K562 (cell line): ENCODE results near the gene ZNF213. TPM values are rescaled to one million over a fixed set of nuclear protein-coding genes. Genes with fewer than 3 reads are reported as not detected.

Source experiments
- BCL6 ChIP-seq: fragments of 250-450 bp; sonication (Bioruptor Pico); IDR thresholded peaks from 2 replicates; pipeline ENCODE4 v1.4.0; 2020
- BCLAF1 ChIP-seq, 2 experiments: fragments of 450-650 bp in 1 of 2; IDR thresholded peaks; 2 replicates each; pipeline ENCODE4 v1.6.1; 2011 to 2017; ENCODE audit warnings: low read depth in 2 of 2, antibody characterized with exemption in 1 of 2, borderline replicate concordance in 1 of 2, low read length in 1 of 2, mild to moderate bottlenecking in 1 of 2, mixed read lengths in 1 of 2; ENCODE audit not compliant: control insufficient read depth in 1 of 2
- CAMTA2 ChIP-seq: fragments of 250-450 bp; sonication (Bioruptor Pico); conservative IDR thresholded peaks from 2 replicates; pipeline ENCODE4 v1.5.1; 2022
- CEBPB ChIP-seq: fragments of 450-650 bp; IDR thresholded peaks from 2 replicates; pipeline ENCODE4 v1.6.1; 2016; ENCODE audit warnings: missing genetic modification characterization, missing compliant biosample characterization
- E2F3 ChIP-seq: fragments of 250-450 bp; sonication (Bioruptor Pico); IDR thresholded peaks from 2 replicates; pipeline ENCODE4 v1.4.0; 2020; ENCODE audit warnings: mild to moderate bottlenecking
- ID3 ChIP-seq, 2 experiments: fragments of 250-450 bp in 1 of 2; fragments of 450-650 bp in 1 of 2; sonication (Bioruptor Pico) in 1 of 2; IDR thresholded peaks; 2 replicates each; pipeline versions ENCODE4 v1.6.1 to v1.8.0; 2016 to 2021; ENCODE audit warnings: mild to moderate bottlenecking in 2 of 2, moderate library complexity in 2 of 2, missing compliant biosample characterization in 1 of 2, missing genetic modification characterization in 1 of 2
- LEF1 ChIP-seq: fragments of 450-650 bp; IDR thresholded peaks from 2 replicates; pipeline ENCODE4 v1.6.1; 2016; ENCODE audit warnings: mild to moderate bottlenecking
- MCM2 ChIP-seq: fragments of 450-650 bp; IDR thresholded peaks from 2 replicates; pipeline ENCODE4 v1.6.1; 2017; ENCODE audit warnings: low read depth, mild to moderate bottlenecking
- NCOA2 ChIP-seq, 2 experiments: fragments of 450-650 bp; IDR thresholded peaks; 2 replicates each; pipeline ENCODE4 v1.6.1; 2018; ENCODE audit warnings: mild to moderate bottlenecking in 2 of 2, moderate library complexity in 1 of 2; ENCODE audit not compliant: partially characterized antibody in 2 of 2
- POLR2G ChIP-seq: fragments of 200-400 bp; formaldehyde crosslinking; IDR thresholded peaks from 2 replicates; pipeline ENCODE4 v1.6.1; 2017; ENCODE audit warnings: low read depth, mild to moderate bottlenecking, antibody characterized with exemption, low read length, moderate library complexity
- RREB1 ChIP-seq: fragments of 250-450 bp; sonication (Bioruptor Pico); IDR thresholded peaks from 2 replicates; pipeline ENCODE4 v1.4.0; 2020
- SRSF3 ChIP-seq: fragments of 200-400 bp; formaldehyde crosslinking; IDR thresholded peaks from 2 replicates; pipeline ENCODE4 v1.6.1; 2016; ENCODE audit warnings: mild to moderate bottlenecking, low read length, moderate library complexity; ENCODE audit not compliant: insufficient read depth
- TAF1 ChIP-seq: IDR thresholded peaks from 2 replicates; pipeline ENCODE4 v1.6.1; 2011; ENCODE audit warnings: mild to moderate bottlenecking, low read length, moderate library complexity; ENCODE audit not compliant: insufficient read depth, control insufficient read depth, severe bottlenecking; ENCODE audit errors: extremely low read depth
- XRCC4 ChIP-seq: IDR thresholded peaks from one replicate; pipeline ENCODE4 v1.6.1; 2011; ENCODE audit not compliant: insufficient read depth, insufficient read length; ENCODE audit errors: extremely low read depth
- ZNF124 ChIP-seq: sonication (generic); formaldehyde crosslinking; IDR thresholded peaks from 2 replicates; pipeline ENCODE4 v1.8.1; 2022; ENCODE audit warnings: missing genetic modification reagents
- ZNF232 ChIP-seq: sonication (generic); formaldehyde crosslinking; IDR thresholded peaks from 2 replicates; pipeline ENCODE4 v1.8.0; 2022; ENCODE audit warnings: mild to moderate bottlenecking, missing genetic modification reagents
- ZNF766 ChIP-seq: fragments of 200-800 bp; sonication (Bioruptor generic); conservative IDR thresholded peaks from 2 replicates; pipeline ENCODE4 v1.6.1; 2016; ENCODE audit warnings: missing genetic modification characterization, missing compliant biosample characterization
- polyA plus RNA-seq, 8 experiments: library from polyadenylated mRNA; depleted of rRNA in 4 of 8; stranded (reverse) in 5 of 8; unstranded in 3 of 8; fragments of >200 nt; fragmentation: Nextera tagmentation in 2 of 8; fragmentation: Illumina TruSeq in 1 of 8; extraction: Ambion mirVana in 2 of 8; extraction: Trizol in 1 of 8; gene quantifications; 2 replicates each; pipeline versions ENCODE4 v1.2.1 to v1.2.3, GENCODE V29; 2011 to 2014; ENCODE audit warnings: inconsistent platforms in 1 of 8, missing spikeins in 1 of 8
- total RNA-seq, 7 experiments: library from RNA; depleted of rRNA in 6 of 7; stranded (reverse); fragments of >200 nt in 6 of 7; fragmentation: Illumina TruSeq in 2 of 7; extraction: Trizol in 2 of 7; gene quantifications; 2 replicates each; pipeline versions ENCODE4 v1.2.1 to v1.2.3, GENCODE V29; 2011 to 2021; ENCODE audit warnings: low replicate concordance in 1 of 7

ZNF213 gene
- total and polyA plus RNA-seq, 9 of the 15 experiments (the other 6 are each of a cell fraction or from before 2014, with no cell fraction given) = 0.49 to 10.0 (median 1.8) TPM

GRCh38 chr16:3150346-3151218 is 15.8 kb downstream of the ZNF213 start (continued):
- no peak for TF ChIP-seq ZNF232 (CRISPR knock-in tag)
- peak; percentile 67; the same call in 1 of the 2 replicates for TF ChIP-seq POLR2G
- TF ChIP-seq MCM2 = no peak
- TF ChIP-seq ID3 (CRISPR knock-in tag; IDR thresholded peaks at IDR 0.05) = no peak
- peak; percentile 48; the same call in 1 of the 2 replicates for TF ChIP-seq ID3 (tag; IDR thresholded peaks at IDR 0.05)
- no peak for TF ChIP-seq CAMTA2 (CRISPR knock-in tag)
- no peak for TF ChIP-seq NCOA2 (IDR thresholded peaks at IDR 0.05; ENCODE audit: partially characterized antibody in 2 of 2)
- no peak for TF ChIP-seq ZNF124
- TF ChIP-seq TAF1 = peak; percentile 31
- TF ChIP-seq LEF1 = 0 out of 2 replicates have a peak, but pooled peaks have one; percentile 42
- TF ChIP-seq SRSF3 = no peak
- TF ChIP-seq BCL6 = no peak
- no peak for TF ChIP-seq E2F3 (CRISPR knock-in tag)
- TF ChIP-seq XRCC4 = no peak
- TF ChIP-seq CEBPB = peak; percentile 53
- TF ChIP-seq BCLAF1 (IDR thresholded peaks at IDR 0.05; ENCODE audit: borderline replicate concordance in 1 of 2, control insufficient read depth in 1 of 2, low read depth in 2 of 2, low read length in 1 of 2) = 0 out of 4 replicates have a peak, but pooled peaks of 1 of the 2 experiments have one; percentile 32
- no peak for TF ChIP-seq ZNF766 (CRISPR knock-in tag)
- no peak for TF ChIP-seq RREB1 (CRISPR knock-in tag)
